SHP77 treated with DMSO at 0.1 percent for 48 hours (cell line): Measurements from ENCODE around the gene FAM3C.
"Not testable (repeated sequence)": the region's sequence is repeated elsewhere in the genome, so short reads cannot be mapped to it uniquely, and the experiment has no call there.

ENCODE experiments used
- DNase-seq: peaks from one replicate; lab custom pipeline; 2025; lab: John Stamatoyannopoulos, UW

FAM3C gene, protein sequence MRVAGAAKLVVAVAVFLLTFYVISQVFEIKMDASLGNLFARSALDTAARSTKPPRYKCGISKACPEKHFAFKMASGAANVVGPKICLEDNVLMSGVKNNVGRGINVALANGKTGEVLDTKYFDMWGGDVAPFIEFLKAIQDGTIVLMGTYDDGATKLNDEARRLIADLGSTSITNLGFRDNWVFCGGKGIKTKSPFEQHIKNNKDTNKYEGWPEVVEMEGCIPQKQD

DNA sequence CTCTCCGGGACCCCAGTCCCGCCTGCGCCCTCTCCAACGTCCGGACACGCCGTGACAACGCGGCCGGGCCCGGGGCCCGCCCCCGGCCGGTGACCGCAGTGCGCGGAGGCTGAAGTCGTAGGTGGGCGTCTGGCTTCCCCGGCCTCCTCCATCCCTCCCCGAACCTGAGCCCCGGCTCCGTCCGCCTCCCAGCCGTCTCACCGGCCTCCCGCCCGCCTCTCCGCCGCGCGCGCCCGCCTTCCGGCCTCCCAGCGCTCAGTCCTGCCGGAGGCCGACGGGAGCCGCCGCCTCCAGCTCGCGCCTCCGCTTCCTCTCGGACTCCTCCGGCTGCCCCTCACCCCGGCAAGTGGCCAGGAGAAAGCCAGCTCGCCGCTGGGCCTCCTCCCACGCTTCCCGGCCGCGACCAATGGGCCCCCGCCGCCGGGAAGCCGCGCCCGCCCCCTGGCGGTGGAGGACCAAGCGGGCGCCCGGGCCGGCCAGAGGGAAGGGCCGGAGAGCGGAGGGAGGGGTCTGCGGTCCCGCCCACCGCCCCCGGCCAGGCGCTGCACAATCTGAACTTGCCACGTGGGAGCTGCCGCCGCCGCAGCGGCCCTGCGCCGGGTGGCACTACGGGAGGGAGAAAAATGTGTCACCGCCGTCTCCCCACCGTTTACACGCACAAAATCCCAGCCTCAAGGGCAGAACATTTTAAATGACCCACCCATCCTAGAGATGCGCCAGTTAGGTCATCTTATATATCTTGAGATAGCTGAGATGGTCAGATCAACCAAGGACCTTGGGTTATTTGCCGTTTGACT is at the start of gene FAM3C:
Gene FAM3C (minus strand): TSS at position 348 of the 797 bp plus-strand sequence. CDS start 13,339 bp downstream, outside the sequence.
- peak; percentile 81 for DNase-seq

DNA sequence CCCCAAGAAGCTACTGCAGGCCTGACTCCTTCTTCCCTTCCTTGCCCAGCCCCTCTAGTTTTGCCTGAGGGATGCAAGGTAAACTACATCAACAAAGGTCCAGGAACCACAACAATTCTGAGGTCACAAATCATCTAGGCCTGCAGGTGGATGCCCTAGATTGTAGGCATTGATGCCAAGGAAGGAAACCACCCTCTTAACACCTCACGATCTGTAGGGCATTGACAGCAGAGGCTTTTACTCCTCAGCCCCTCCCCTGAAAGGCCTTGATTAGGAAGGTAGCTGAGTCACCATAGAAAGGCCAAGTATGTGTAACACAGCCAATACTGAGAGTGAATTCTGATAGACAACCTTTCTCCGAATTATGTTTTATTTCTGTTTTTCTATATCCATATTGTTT is 46.7 kb upstream of the FAM3C start:
- no peak for DNase-seq

DNA sequence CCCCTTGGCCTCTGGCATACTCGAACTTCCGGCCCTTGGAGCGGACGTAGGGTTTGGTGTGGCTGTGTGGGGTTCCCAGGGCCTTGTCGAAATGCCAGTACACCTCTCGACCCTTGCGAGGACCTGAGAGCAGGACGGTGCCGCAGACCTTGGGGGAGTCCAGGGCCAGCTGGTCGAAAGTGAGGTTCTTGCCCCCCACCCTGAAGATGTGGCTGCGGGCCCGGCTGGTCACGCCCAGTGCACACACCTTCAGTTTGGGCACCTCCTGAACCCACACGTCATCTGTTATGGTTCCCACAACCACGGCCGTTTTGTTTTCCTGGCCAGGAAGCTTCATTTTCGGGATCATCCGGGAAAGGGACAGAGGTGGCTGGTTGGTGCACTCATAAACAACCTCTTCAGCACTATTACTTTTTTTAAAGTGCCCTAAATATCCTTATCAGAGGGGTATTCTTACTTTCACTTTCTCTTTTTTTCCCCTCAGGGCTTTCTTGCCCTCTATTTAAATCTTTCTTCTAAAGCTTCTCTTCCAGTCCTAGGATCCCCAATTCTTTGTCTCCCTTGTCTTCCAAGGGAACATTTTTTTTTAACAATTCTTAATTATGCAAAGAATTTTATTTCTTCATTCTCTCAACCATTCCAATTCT is 44.9 kb upstream of the FAM3C start:
- no peak for DNase-seq

DNA sequence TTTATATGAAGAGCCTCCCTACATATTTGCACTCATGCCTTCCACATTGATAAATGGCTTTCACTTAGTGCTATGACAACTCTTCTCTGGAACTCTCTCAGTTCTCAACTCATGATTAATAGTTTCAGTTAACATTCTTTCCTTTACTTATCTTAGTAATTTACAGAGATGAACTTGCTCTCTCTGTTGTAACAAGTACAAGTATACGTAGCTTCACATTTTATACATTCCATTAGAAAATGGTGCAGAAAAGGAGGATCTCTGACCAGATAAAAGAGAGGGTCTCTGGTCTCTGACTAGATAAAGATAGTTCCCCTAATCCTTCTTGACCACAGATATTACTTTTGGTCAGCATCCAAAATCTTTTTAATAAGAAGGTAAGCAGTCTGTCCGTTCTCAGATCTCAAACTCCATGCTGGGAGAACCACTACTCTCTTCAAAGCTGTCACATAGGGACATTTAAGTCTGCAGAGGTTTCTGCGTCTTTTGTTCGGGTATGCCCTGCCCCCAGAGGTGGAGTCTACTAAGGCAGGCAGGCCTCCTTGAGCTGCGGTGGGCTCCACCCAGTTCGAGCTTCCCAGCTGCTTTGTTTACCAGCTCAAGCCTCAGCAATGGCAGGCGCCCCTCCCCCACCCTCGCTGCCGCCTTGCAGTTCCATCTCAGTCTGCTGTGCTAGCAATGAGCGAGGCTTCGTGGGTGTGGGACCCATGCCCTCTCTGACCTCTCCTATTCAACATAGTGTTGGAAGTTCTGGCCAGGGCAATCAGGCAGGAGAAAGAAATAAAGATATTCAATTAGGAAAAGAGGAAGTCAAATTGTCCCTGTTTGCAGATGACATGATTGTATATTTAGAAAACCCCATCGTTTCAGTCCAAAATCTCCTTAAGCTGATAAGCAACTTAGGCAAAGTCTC is 42.2 kb upstream of the FAM3C start:
- peak; percentile 10 for DNase-seq

DNA sequence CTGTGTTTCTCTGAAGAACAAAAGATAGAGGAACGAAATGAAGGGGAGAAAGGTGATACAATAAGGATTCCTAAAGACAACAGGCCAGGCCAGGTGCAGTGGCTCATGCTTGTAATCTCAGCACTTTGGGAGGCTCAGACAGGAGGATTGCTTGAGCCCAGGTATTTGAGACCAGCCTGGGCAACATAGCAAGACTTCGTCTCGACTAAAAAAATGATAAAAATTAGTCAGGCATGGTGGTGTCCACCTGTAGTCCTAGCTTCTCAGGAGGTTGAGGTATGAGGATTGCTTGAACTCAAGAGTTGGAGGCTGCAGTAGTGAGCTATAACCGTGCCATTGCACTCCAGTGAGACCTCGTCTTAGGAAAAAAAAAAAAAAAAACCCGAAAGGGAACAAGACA is 41.4 kb upstream of the FAM3C start:
- DNase-seq: no peak

DNA sequence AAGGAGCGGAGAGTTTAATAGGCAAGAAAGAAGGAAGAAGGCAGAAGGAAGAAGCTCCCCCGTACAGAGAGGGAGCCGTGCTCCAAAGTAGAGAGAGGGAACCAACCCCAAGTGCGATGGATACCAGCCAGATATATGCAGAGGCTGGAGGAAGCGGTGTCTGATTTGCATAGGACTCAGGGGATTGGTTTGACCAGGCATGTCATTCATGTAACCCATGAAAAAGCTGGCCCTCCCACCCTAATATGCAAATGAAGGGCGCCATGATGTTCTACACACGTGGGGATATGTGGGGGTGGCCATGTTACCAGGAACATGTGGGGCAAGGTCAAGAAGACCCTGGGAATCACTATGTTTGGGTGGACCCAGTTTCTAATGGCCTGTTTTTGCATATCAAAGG is 40.6 kb upstream of the FAM3C start:
- no peak for DNase-seq

DNA sequence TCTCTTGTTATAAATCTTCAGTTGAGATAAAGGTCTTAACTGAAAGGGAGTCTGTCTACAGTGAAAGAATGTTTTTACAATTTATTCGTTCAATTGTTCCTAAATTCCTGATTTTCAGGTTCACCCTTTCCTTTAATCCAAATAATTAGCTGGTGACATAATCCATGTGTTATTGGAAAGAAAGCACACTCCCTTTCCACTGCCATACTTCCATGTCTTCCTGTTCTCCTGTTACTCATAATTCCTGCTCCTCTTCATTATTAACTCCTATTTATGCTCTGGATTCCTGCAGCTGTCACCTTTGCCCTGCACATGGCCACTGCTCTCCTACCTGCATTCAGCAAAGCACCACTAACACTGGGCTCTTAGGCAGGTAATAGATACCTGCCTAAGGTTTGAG is 40.0 kb upstream of the FAM3C start:
- no peak for DNase-seq

DNA sequence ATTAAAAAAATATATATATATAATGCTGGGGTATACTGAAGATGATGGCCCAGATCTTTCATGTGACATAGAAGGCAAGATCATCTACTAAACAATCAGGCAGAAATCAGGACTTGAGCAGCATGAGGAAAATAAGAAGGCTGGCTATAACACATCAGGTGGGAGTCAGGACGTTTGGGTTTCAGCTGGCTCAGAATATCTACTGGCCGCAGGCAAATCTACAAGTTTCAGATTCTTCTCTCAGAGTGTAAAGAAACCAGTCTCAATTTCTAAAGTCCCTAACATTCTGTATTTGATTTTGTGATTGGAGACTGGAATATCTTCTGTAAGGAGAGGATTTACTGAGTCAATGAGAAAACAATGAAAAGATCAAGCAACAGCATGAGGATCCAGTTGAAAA is 37.7 kb upstream of the FAM3C start:
- no peak for DNase-seq

DNA sequence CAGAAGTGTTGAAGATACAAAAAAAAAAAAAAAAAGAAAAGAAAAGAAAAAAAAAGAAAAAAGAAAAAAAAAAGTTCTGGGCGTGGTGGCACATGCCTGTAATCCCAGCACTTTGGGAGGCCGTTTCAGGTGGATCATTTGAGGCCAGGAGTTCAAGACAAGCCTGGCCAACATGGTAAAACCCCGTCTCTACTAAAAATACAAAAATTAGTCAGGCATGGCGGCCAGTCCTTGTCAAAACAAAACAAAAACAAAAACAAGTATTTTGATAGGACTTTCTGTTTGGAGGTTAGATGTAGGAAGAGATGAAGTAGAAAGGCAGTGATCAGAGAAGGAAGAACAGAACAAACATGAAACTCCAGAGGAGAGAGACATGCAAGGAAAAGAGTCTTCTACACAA is 36.4 kb upstream of the FAM3C start:
- not testable (repeated sequence) for DNase-seq

DNA sequence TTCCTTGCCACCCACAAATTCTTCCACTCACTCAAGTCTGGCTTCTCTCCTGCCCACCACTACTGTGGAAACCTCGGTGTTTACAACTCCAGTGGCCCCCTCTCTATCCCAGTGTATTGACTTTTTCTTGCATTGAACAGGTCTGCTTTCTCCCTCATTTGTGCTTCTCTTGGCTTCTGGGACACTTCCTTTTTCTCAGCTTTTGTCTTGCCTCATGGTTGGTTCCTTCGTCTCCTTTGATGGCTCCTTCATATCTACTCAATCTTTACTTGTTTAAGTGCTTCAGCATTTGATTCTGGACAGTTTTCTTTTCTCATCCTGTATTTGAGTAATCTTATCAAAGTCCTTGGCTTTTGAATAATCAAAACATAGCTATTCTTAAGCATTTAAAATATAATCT is 35.9 kb upstream of the FAM3C start:
- DNase-seq: no peak

DNA sequence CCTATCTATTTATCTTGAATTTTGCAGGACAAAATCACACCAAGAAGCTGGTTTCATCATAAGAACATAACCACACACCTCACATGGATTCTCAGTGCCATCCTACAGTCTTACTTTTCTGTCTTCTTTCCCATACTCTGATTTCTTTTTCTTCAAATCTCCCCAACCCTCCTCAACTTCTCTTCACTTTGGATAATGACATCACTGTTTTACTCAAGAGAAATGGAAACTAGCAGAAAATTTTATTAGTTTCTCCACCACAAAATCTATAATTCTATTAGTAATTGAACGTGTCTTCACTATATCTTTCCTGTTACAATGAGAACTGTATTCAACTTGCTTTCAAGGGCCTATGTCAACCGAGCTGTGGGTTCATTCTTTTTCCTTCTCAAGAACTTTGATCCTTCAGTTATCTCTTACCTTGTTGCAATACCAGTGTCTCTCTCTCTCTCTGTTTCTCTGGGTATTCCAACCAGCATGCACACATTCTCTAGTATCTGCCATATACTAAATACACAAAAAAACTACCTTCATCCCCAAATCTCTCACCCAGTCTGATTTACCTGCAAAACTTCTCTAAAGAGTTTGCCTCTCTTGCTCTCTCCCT is 35.4 kb upstream of the FAM3C start:
- no peak for DNase-seq

DNA sequence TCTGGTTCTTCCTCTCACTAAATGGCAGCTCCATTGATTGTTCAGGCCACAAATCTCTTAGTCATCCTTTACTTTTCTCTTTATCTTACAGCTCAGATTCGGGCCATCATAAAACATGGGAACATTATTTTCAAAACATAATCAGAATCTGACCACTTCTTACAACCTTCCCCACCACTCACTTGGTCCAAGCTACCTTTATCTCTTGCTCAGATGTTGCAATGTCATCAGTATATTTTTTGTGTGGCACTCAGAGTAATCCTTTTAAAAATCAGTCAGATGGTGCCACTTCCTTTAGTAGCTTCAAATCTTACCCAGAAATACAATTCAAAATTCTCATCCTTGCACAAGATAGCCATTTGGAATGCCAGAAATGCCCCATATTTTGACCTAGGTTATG is 34.5 kb upstream of the FAM3C start:
- no peak for DNase-seq

DNA sequence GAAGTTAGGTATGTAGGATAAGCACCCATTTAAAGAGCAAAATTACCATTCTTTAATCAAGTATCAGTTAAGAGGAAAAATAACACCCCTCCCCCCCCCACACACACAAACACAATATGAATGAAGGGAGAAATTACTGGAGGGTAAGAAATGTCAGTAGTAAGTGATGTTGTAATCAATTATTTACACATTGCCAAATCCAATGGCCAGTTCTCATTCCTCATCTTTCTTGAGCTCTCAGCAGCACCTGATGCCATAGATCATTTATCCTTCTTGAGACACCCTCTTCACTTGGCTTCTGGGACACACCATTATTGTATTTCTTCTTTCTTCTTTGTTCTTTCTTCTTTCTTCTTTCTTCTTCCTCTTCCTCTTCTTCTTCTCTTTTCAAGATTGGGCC is 33.7 kb upstream of the FAM3C start:
- no peak for DNase-seq

DNA sequence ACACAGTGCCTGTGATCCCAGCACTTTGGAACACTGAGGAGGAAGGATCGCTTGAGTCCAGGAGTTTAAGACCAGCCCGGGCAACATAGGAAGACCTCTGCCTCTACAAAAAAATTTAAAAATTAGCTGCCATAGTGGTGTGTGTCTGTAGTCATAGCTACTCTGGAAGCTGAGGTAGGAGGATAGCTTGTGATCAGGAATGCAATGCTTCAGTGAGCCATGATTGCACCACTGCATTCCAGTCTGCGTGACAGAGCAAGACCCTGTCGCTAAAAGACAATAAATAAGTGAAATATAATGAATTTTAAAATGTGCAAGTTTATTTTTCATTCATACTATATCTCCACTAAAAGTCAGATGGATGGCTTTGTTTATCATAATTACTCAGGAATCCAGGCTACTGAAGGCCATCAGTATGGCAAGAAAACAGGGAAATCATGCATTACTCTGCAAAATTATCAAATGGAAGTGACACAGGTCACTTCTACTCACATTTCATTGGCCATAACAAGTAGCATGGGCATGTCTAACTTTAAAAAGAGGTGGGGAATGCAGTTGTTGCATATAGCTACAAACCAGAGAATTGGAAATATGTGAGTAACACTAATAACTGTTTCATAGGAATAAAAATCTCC is 32.9 kb upstream of the FAM3C start:
- DNase-seq: no peak

DNA sequence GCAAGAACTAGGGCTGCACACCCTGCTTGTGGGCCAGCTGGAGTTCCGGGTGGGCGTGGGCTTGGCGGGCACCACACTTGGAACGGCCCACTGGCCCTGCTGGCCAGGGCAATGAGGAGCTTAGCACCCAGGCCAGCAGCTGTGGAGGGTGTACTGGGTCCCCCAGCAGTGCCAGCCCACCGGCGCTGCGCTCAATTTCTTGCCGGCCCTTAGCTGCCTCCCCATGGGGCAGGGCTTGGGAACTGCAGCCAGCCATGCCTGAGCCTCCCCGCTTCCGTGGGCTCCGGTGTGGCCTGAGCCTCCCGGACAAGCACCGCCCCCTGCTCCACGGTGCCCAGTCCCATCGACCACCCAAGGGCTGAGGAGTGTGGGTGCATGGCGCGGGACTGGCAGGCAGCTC is 25.6 kb upstream of the FAM3C start:
- DNase-seq: not testable (repeated sequence)

DNA sequence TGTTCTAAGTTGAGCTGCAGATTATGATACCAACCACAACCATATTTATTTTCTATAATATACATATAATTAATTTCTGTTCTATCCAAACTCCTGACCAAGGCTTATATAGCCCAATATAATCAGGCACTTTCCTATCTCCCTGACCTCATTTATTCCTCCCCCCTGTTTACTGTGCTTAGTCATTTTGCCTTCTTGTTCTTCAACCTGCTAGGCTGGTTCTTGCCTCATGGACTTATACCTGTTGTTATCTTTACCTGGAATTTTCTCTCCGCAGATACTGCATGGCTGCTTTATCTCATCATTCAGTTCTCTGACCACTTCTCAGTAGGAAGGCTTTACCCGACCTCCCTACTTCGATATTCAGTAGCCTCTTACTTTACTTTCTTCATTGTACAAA is 24.9 kb upstream of the FAM3C start:
- no peak for DNase-seq

DNA sequence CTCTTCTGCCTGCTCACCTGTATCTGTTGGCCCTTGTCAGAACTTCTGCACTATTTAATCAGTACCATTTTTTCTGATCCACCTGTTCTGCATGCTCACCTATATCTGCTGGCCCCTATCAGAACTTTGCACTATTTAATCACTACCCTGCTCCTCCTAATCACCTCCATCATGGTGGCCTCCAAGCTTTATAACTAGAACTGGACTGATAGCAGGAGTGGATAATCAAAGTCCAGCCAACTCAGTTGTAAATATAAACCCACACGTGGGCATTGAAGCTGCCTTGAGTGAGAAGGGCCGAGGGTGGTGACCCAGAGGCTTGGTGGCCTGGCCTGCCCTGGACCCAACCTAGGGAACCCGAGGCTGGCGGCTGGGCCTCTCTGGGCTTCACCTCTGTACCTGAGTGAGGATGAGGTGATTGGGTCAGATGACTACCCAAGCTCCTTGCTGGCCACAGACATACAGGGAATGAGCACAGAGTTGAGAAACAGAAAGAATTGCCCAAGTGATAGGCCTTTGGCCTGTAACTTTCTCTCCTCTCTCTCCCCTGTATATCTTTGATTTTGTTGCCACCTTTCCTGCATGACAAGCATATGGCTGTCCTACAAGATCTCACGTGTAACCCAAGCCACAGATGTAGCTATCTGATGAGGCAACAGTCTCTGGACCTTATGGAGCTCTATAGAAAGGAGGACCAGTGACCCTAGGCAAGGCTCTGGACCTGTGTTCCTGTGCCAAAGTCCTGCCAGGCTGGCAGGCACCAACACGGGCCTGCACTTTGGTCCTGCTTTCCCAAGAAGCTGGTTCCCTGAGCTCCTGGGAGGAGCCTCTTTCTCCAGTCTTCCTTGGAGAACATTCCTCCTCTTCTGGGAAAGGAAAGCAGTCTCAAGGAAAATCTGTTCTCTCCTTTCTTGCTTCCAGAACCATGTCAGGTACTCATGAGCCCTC is 23.4 kb upstream of the FAM3C start:
- no peak for DNase-seq

DNA sequence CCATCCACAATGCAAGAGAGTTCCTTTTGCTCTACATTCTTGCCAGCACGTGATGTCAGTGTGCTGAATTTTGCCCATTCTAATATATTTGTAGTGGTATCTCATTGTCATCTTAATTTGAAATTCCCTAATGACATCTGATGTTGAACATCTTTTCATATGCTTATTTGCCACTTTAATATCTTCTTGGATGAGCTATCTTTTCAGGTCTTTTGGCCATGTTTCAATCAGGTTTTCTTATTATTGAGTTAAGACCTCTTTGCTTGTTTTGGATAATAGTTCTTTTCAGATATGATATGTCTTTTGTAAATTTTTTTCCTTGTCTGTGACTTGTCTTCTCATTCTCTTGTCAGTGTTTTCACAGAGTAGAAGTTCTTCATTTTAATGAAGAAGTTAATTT is 20.4 kb upstream of the FAM3C start:
- no peak for DNase-seq

DNA sequence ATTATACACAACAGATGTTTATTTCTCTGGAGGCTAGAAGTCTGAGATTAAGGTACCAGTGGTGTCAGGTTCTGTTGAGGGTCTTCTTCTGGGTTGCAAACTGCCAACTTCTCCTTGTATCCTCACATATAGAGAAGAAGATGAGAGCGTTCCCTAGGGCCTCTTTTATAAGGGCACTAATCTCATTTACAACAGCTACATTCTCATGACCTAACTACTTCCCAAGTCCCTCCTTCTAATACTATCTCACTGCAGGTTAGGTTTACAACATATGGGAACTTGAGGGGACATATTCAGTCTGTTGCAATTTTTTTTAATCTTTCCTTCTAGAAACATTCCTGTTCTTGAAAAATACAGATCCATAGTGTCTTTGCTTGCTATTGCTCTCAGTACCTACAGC is 18.3 kb upstream of the FAM3C start:
- DNase-seq: no peak

DNA sequence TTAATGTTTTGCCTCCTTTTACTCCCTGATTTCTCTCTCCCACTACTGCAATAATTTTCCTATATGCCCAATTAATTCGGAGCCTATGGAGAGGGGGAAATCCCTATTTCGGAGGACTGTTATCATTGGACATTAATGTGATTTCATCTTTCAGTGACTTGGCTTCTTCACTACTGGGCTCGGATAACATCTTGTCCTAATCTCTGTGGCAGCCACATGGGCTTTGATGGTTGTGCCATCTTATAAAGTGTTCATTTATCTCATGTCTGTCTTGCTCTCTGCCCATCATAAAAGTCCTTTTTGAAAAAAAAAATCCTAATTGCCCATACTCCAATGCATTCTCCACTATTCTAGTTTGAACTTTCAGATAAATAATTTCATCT is 15.5 kb upstream of the FAM3C start:
- DNase-seq: no peak
